ENCODE results near the gene TRABD2B.

TRABD2B gene

DNA sequence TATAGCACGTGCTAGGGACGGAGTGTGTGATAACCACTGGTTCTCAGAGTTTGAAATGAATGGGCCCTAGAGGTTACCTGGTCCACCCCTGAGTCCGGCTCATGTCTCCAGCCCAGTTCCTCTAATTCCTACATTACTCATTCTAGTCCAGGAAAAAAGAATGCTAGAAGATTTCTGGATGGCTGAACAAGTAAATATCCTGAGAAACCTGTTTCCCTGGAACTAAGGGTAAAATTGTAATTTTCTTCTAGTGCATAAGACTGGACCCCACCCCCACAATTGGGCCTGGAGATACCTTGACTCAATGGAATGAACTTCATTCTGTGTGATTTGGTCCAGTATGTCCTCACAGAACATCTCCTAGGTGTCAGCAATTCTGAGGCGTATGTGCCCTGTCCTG lies 208.4 kb downstream of the TRABD2B start:
- no peak for DNase-seq

DNA sequence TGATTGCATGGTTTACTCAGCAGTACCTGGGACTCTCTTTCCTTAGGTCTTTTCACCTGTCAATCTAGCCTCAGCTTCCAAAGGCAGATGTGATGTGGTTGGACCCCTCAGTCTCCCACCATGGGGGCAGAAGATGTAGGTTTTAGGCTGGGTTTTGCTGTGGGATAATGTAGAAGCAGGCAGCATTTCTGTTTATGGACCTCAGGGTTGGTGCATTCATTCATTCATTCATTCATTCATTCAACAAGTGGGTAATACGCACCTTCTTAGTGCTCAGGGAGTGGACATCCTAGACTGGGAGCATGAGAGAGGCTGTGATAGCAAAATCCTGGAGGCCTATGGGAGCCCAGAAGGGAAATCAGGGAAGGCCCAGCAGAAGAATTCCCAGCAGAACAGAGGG lies 209.6 kb downstream of the TRABD2B start:
- no peak for DNase-seq

DNA sequence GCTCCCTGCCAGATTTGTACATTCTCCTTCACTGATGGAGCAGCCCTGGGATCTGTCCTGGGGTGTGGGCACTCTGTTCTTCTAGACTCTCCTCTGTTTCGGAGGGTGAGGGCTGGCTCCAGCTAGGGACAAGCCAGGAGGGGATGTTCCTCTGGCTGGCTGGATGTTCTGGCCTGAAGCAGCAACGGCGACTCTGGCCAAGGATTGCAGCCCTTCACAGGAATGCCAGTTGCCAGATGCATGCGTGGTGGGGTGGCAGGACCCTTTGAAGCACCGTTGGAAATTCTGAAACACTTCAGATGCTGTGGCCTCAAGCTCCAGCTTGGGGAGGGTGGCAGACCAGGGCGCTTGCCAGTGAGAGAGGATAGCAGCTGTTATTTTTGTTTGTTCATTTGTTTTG lies 210.9 kb downstream of the TRABD2B start:
- no peak for DNase-seq

GRCh38 chr1:47785561-47786271 lies 211.5 kb downstream of the TRABD2B start:
- no peak for DNase-seq

GRCh38 chr1:47785118-47785517 lies 212.1 kb downstream of the TRABD2B start:
- DNase-seq: no peak

DNA sequence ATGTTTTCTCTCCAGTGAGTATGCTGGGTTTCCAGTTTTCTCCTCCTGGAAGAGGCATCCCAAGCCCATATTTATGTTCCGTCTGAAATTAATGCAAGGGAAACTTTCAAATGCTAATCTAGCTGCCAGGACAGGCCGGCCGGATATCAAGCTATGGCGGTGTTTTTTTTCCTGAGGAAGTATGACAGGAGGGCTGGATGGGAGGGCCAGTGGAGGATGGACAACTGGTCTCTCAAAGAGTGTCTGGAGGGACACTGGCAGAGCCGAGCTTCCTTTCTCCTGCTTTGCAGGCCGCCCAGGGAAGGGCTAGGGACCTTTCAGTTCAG lies 212.7 kb downstream of the TRABD2B start:
- DNase-seq: no peak

- DNase-seq: no peak
Observed at GRCh38 chr1:47783638-47784496, 213.3 kb downstream of the TRABD2B start.

DNA sequence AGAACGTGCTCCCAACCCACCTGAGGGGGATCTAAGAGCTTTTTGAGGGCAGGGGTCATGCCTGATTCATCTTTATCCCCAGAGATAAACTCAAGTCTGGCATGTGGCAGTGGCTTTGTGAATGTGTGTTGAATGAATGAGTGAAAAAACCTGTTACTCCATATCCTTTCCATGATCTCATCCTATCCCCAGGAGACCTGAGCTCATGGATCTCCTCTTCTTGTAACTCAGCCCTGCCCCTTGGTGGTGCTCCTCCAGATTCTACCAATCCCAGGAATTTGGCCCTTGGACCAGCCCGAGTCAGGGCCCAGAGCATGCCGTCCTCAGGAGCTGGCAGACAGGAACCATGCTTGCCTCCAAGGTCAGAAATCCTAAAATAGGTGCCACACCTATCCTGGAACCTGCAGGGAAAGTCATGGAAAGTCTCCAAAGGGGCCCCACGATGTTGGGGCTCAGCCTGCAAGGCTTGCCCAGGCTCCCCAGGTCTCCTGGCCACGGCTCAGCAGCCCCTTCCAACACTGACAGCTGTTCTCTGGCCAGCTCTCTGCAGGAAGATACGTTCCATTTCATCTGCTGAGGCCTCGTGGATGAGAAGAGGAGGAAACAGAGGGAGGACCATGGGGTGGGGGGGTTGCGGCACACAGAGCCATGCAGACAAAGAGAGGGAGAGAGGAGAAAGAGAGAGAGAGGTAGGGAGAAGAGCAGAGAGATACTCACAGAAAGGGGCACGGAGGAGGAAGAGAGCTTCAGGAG lies 214.6 kb downstream of the TRABD2B start:
- DNase-seq: no peak

DNA sequence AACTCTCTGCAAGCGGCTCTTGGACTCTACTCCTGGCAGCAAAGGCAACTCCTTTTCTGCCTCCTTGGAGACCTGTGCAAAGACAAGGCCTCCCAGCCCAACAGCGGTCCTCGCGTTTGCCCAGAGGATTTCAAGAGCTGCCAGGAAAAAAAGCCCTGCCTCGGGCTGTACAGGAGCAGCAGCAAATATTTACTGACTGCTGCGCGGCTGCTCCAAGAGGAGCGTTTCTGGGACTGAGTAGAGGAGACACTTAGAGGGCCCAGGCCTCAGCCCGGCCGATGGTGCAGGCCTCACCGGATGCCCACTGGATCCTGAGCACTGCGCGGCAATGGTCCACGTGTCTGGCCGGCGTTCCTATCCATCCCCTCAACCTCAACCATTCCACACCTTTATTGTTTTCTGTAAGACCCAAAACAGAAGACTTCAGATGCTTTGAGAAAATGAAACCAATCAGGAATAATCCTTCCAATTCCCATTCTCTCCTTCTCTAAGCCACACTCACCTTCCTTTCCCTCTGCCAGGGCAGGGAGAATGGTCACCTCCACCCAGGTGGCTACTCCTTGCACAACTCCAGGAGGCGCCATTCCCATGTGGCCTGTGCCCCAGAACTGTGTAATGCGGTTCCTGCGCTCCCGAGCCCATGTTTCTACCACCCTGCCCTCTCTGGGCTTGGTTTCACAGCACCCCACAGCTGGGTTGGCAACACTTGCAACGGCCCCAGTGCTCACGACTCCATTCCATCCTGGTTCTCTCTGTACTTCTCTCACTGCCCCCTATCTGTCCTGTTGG lies 215.8 kb downstream of the TRABD2B start:
- DNase-seq: no peak

DNA sequence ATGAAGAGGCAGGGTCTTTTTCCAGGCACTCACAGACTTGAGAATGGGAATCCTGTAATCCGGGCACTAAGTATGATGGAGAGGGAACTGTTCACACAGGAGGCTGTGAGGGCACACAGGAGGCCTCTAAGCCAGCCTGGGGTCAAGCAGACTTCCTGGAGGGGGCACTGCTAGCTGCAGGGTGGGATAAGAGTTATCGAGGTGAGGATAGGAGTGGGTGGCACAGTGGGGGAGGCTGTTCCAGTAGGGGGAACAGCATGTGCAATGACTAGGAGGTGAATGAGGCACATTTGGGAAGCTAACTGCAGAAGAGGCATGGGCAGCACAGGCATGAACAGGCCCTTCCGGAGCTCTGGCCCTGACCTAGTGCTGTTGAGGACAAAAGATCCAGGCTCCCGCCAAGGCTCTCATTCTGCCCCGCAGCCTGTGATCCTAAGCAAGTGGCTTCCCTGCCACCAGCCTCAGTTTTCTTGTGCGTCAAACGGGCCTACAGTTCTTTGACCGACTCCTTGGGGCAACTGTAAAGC lies 216.7 kb downstream of the TRABD2B start:
- no peak for DNase-seq

GRCh38 chr1:47779613-47780012 lies 217.6 kb downstream of the TRABD2B start:
- DNase-seq: no peak

GRCh38 chr1:47778280-47778679 lies 218.9 kb downstream of the TRABD2B start:
- DNase-seq: no peak

DNA sequence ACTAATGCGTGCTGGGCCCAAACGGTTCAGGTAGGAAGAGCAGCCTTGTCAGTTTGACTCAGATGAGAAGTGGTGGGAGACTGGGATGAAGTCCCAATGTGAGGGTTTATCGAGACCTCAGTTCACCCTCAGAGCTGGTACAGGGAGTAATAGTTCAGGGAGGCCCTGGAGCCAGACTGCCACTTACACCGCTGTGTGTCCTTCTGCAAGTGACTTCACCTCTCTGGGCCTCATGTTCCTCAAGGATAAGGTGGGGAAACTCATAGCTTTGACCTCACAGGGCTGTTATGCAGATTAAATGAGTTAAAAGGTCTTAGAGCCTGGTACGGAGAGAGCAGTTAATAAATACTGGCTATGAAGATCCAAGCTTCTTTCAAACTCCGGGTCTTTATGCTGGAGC lies 219.9 kb downstream of the TRABD2B start:
- no peak for DNase-seq

DNA sequence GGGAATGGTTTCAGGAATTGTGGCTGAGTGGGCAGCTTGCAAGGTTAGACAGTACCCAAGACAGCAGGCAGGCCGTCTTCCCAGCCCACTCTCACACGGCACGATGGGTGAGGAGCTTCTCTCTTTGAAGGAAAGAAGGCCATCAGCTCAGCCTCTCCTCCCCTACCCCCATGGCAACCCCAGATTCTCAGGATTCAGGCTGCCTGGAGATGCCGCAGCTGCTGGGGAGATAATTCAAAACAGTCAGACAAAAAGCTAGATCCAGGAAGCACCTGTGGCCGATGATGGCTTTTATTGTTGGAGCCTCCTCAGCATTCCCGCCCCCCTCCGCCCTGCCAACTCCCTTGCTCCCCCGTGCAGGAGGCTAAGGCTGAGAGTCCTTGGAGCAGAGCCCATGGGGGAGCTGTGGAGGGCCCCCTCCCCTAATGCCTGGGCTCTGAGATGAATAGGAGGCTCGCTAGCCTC lies 220.5 kb downstream of the TRABD2B start:
- no peak for DNase-seq

DNA sequence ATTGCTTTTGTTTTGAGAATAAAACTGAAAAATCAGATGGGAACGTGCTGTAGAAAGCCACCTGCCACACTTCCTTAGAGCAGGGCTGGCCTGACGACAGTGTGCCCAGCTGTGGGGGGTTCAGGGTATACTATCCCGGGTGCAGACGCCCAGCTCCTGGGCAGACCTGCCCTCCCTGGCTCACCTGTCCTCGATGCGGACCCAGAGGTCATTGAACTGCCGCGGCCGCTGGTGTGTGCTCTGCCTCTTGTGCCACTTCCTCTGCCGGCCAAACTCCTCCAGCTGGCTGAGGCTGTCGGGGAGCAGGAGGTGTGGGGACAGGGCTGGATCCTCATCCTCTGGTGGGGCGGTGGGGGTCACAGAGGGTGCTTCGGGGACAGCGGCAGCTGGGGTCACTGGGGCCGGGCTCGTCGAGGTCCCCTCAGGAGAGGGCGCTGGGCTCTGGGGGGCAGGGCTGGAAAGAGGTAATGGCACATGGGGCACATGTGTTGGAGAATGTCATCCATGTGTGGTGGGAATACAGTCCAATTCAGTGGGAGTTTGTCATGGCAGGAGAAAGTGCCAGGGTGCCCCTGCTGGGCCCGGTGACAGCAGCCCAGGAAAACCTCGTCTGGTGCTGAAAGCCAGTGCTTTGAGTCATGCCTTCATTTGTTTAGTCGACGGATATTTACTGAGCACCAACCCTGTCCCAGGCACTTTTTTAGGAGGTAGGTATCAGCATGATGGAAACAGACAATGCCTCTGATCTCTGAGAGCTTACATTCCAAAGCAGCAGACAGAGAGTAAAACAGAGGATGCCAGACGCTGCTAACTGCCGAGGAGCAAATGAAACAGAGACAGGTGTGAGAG lies 222.0 kb downstream of the TRABD2B start:
- DNase-seq: no peak

DNA sequence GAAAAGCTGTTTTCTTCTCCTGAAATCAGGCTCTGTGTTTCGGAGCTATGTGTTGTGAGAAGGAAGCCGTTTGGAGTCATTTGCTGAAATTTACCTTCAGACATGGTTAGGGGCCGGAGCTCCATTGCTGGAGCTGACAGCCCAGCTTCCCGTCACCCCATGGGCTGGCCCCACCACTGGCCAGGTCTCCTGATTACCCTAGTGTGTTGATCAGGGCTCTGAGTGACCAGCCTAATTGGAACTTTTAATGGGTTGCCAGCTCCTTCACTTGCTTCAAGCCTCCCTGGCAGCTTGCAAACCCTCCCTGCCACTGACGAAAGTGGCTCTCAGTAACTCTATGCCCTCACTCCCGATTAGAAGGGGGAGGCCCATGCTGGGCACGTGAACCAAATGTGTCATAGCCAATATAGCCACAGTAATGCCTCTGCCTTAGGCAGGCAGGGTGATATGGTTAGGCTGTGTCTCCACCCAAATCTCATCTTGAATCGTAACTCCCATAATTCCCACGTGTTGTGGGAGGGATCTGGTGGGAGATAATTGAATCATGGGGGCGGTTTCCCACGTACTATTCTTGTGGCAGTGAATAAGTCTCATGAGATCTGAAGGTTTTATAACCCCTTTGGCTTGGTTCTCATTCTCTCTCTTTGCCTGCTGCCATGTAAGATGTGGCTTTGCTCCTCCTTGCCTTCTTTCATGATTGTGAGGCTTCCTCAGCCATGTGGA lies 224.1 kb downstream of the TRABD2B start:
- no peak for DNase-seq

GRCh38 chr1:47772281-47772680 lies 224.9 kb downstream of the TRABD2B start:
- DNase-seq: no peak

DNA sequence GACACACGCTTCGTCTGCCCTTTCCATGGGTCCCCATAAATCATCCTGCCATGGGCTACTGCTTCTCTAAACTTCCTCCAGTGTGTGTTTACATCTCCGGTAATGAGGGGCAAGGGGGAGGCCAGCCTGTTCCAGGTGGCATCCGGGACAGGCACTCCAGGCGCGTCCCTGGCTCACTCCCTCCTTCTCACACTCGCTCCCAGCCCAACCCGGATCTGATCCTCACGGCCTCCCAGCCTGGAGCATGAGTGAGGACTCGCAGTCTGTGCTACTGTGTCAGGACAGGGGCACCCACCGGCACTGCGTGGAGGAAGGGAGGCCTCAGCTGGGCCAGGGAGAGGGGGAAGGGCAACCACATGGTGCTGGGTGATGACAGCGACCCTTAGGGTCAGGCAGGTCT lies 225.4 kb downstream of the TRABD2B start:
- DNase-seq: no peak

DNA sequence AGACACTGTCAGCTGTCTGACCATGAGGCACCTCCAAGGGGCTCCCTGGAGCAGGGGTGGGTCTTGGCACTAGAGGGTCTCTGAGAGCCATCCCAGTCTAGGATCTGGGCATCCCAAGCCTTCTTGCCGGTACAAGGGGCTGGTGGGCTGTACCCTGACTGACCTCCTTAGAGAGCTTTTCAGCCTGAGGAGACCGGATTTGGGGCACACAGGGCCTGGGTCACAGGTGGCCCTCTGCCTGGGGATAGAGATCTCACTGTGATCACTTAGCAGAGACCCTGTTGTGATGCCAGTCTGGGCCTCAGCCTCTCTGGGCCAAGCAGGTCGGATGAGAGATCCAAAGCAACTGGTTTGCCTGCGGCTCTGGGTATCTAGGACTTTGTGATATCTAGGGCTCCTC lies 227.2 kb downstream of the TRABD2B start:
- no peak for DNase-seq

GRCh38 chr1:47769295-47769694 lies 227.9 kb downstream of the TRABD2B start:
- no peak for DNase-seq

DNA sequence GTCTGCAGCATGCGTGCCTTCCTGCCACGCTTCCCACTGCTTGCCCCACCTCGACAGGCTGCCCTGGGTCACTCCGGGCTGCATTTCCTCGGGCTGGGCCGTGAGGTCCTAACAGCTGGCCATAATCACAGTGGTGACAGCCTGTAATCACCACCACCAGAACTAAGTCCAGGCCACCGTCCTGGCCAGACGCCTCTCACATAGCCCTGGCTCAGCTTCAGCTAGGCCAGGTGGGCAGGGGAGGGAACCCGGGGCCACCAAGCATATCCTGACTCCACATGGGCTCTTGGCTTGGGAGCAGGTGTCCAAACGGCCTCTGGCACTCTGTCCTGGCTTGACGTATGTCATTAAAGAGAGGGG lies 229.5 kb downstream of the TRABD2B start:
- no peak for DNase-seq
